ENCODE results near the gene PAK1IP1. TPM values are rescaled to one million over a fixed set of nuclear protein-coding genes. Genes with fewer than 3 reads are reported as not detected.
"Not testable (repeated sequence)": the region's sequence is repeated elsewhere in the genome, so short reads cannot be mapped to it uniquely, and the experiment has no call there.

The PAK1IP1 gene
- total RNA-seq, 1 donor from 2014 or later = 39.1 TPM

- Mint-ChIP-seq H3K4me1 (peaks cover 25% of the 10 kb centered on the region), H3K4me3 (peak overlapping the region; percentile 89), H3K27ac (peak overlapping the region; percentile 93), H3K9me3 (peaks cover 3% of the 10 kb centered on the region), H3K36me3 (ENCODE audit: low read depth) (peaks cover 11% of the 10 kb centered on the region), H3K27me3 (no peaks in the 10 kb centered on the region)
- peak; percentile 91 for DNase-seq
- intact Hi-C loops (cut with micrococcal nuclease) = loop anchor here (5.0 to 10.0 kb wide), 2 partner anchors 316 to 1292 kb away; partner anchors contain the start of gene HIVEP1
Measured at GRCh38 chr6:10720265-10720959, 25.6 kb downstream of the PAK1IP1 start.

- intact Hi-C loops (cut with micrococcal nuclease) = loop anchor here (5.0 to 10.0 kb wide), 2 partner anchors 316 to 1291 kb away; partner anchors contain the start of gene HIVEP1
- H3K9me3 Mint-ChIP-seq, H3K27me3 Mint-ChIP-seq: not testable (repeated sequence)
- Mint-ChIP-seq H3K4me3 (peak overlapping the region; percentile 89), H3K36me3 (ENCODE audit: low read depth) (peaks cover 14% of the 10 kb centered on the region), H3K27ac (peak overlapping the region; percentile 93), H3K4me1 (peaks cover 27% of the 10 kb centered on the region)
- peak; percentile 77 for DNase-seq
Measured at GRCh38 chr6:10720960-10721849, 26.4 kb downstream of the PAK1IP1 start.

GRCh38 chr6:10721850-10722569, 27.2 kb downstream of the PAK1IP1 start:
- peak; percentile 61 for DNase-seq
- peak overlapping the region; percentile 89 for H3K4me3 Mint-ChIP-seq
- peak overlapping the region; percentile 93 for H3K27ac Mint-ChIP-seq
- no peaks in the 10 kb centered on the region for H3K27me3 Mint-ChIP-seq
- peaks cover 27% of the 10 kb centered on the region for H3K4me1 Mint-ChIP-seq
- intact Hi-C loops (cut with micrococcal nuclease) = loop anchor here (1.0 to 10.0 kb wide), 3 partner anchors 116 to 1290 kb away; partner anchors contain the start of genes HIVEP1 and MAK
- peaks cover 14% of the 10 kb centered on the region for H3K36me3 Mint-ChIP-seq (ENCODE audit: low read depth)
- peaks cover 3% of the 10 kb centered on the region for H3K9me3 Mint-ChIP-seq

GRCh38 chr6:10722570-10722819, 27.7 kb downstream of the PAK1IP1 start:
- H3K27me3 Mint-ChIP-seq = no peaks in the 10 kb centered on the region
- H3K9me3 Mint-ChIP-seq = peaks cover 3% of the 10 kb centered on the region
- peaks cover 14% of the 10 kb centered on the region for H3K36me3 Mint-ChIP-seq (ENCODE audit: low read depth)
- intact Hi-C loops (cut with micrococcal nuclease) = loop anchor here (1.0 to 10.0 kb wide), 3 partner anchors 116 to 1290 kb away; partner anchors contain the start of genes HIVEP1 and MAK
- no peak for DNase-seq
- peaks cover 27% of the 10 kb centered on the region for H3K4me1 Mint-ChIP-seq
- peak overlapping the region; percentile 89 for H3K4me3 Mint-ChIP-seq
- peak overlapping the region; percentile 93 for H3K27ac Mint-ChIP-seq

- intact Hi-C loops (cut with micrococcal nuclease) = loop anchor here (1.0 to 10.0 kb wide), 6 partner anchors 24 to 1289 kb away; partner anchors contain the start of genes C6orf52, HIVEP1, MAK and PAK1IP1
Measured at GRCh38 chr6:10722820-10723566, 28.2 kb downstream of the PAK1IP1 start, which contains the start of gene TMEM14C. Gene TMEM14C (plus strand): TSS chr6:10723070. CDS start chr6:10724614, 1,544 bp downstream.

GRCh38 chr6:10723567-10723881, 28.8 kb downstream of the PAK1IP1 start:
- DNase-seq = no peak
- peaks cover under 1% of the 10 kb centered on the region for H3K9me3 Mint-ChIP-seq
- H3K4me1 Mint-ChIP-seq = peaks cover 27% of the 10 kb centered on the region
- intact Hi-C loops (cut with micrococcal nuclease) = loop anchor here (1.0 to 10.0 kb wide), 5 partner anchors 24 to 1289 kb away; partner anchors contain the start of genes C6orf52, HIVEP1, PAK1IP1 and SMIM13
- H3K27ac Mint-ChIP-seq = peak overlapping the region; percentile 93
- H3K27me3 Mint-ChIP-seq = no peaks in the 10 kb centered on the region
- H3K4me3 Mint-ChIP-seq = peak overlapping the region; percentile 89
- H3K36me3 Mint-ChIP-seq (ENCODE audit: low read depth) = peaks cover 18% of the 10 kb centered on the region

More at GRCh38 chr6:10722820-10723566, 28.2 kb downstream of the PAK1IP1 start, which contains the start of gene TMEM14C:
- Mint-ChIP-seq H3K4me1 (peaks cover 27% of the 10 kb centered on the region), H3K36me3 (ENCODE audit: low read depth) (peaks cover 15% of the 10 kb centered on the region), H3K4me3 (peak within 1 kb of the TSS; percentile 89), H3K27me3 (no peaks in the 10 kb centered on the region), H3K9me3 (peaks cover 3% of the 10 kb centered on the region), H3K27ac (peak within 1 kb of the TSS; percentile 93)
- DNase-seq = peak; percentile 97

- Mint-ChIP-seq H3K27ac (no peak overlapping the region), H3K4me3 (no peak overlapping the region), H3K4me1 (peaks cover 25% of the 10 kb centered on the region), H3K9me3 (no peaks in the 10 kb centered on the region), H3K36me3 (ENCODE audit: low read depth) (peaks cover 19% of the 10 kb centered on the region), H3K27me3 (no peaks in the 10 kb centered on the region)
- no peak for DNase-seq
- intact Hi-C loops (cut with micrococcal nuclease) = loop anchor here (10.0 kb wide), 1 partner anchor 320 kb away; no protein-coding TSS in a partner anchor
Measured at GRCh38 chr6:10725044-10725443, 30.3 kb downstream of the PAK1IP1 start.

DNA sequence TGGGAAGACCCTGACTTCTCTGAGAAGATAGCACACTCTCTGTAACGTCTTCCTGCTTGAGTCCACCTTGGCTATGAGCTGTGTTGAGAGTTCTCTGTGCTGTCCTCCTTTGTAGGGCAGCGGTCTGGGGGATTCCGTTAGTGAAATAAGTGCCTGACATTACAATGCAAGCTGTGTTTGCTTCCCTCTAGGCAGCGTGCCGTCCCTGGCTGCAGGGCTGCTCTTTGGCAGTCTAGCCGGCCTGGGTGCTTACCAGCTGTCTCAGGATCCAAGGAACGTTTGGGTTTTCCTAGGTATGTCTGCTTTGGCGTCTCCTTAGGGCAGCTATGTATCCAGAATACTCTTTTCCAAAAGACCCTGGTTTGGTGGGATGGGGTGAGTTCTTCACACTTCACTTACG, 30.9 kb downstream of the PAK1IP1 start:
- Mint-ChIP-seq H3K27me3 (no peaks in the 10 kb centered on the region), H3K36me3 (ENCODE audit: low read depth) (peaks cover 26% of the 10 kb centered on the region), H3K4me1 (peaks cover 25% of the 10 kb centered on the region), H3K4me3 (no peak overlapping the region), H3K9me3 (no peaks in the 10 kb centered on the region), H3K27ac (no peak overlapping the region)
- DNase-seq = no peak
- intact Hi-C loops (cut with micrococcal nuclease) = loop anchor here (10.0 kb wide), 1 partner anchor 321 kb away; no protein-coding TSS in a partner anchor

- intact Hi-C loops (cut with micrococcal nuclease) = no loop called here
- Mint-ChIP-seq H3K36me3 (ENCODE audit: low read depth) (peaks cover 34% of the 10 kb centered on the region), H3K9me3 (no peaks in the 10 kb centered on the region), H3K4me3 (no peak overlapping the region), H3K4me1 (peaks cover 2% of the 10 kb centered on the region), H3K27ac (no peak overlapping the region), H3K27me3 (no peaks in the 10 kb centered on the region)
- no peak for DNase-seq
Measured at GRCh38 chr6:10730254-10730653, 35.5 kb downstream of the PAK1IP1 start.

- no peaks in the 10 kb centered on the region for H3K9me3 Mint-ChIP-seq
- H3K27me3 Mint-ChIP-seq = no peaks in the 10 kb centered on the region
- peaks cover 24% of the 10 kb centered on the region for H3K36me3 Mint-ChIP-seq (ENCODE audit: low read depth)
- no peak overlapping the region for H3K27ac Mint-ChIP-seq
- DNase-seq = no peak
- no peak overlapping the region for H3K4me3 Mint-ChIP-seq
- H3K4me1 Mint-ChIP-seq = no peaks in the 10 kb centered on the region
- intact Hi-C loops (cut with micrococcal nuclease) = no loop called here
Measured at GRCh38 chr6:10733151-10733715, 38.5 kb downstream of the PAK1IP1 start.

DNA sequence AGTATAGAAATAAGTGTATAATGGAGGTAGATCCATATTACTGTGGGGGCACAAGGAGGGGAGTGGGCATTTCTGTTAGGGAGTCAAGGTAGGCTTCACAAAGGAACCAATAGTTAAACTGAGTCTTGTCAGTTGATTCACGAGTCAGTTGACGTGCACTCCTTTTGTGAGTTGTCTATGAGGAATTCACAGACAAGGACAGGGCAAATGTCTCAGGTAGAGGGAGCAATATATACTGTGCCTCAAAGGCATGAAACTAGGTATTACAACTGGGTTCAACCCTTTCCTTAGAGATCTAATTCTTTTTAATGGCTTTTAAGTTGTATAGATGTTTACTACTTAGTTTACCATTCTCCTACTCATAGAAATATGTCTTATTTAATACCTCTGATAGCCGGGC, 39.1 kb downstream of the PAK1IP1 start:
- Mint-ChIP-seq H3K27ac (no peak overlapping the region), H3K4me1 (no peaks in the 10 kb centered on the region), H3K27me3 (no peaks in the 10 kb centered on the region), H3K9me3 (no peaks in the 10 kb centered on the region), H3K4me3 (no peak overlapping the region), H3K36me3 (ENCODE audit: low read depth) (peaks cover 19% of the 10 kb centered on the region)
- intact Hi-C loops (cut with micrococcal nuclease) = no loop called here
- DNase-seq = no peak

DNA sequence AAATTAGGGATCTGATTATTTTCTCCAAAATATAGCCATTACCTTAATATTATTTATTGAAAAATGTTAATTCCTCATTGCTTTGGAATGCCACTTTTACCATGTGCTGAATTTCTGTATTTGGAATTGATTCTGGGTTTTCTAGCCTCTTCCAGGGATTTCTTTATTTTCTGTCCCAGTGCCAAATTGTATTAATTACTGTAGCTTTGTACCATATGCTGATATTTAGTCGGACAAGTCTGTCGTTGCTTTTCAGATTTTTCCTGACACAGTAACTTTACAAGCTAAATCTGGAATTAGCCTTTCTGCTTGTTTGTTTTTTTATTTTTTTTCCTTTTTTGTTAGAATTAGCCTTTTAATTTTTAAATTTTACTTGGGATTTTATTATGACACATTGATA, 42.0 kb downstream of the PAK1IP1 start:
- intact Hi-C loops (cut with micrococcal nuclease) = no loop called here
- H3K36me3 Mint-ChIP-seq (ENCODE audit: low read depth) = peaks cover 7% of the 10 kb centered on the region
- H3K27me3 Mint-ChIP-seq = no peaks in the 10 kb centered on the region
- no peak for DNase-seq
- H3K4me3 Mint-ChIP-seq = no peak overlapping the region
- no peaks in the 10 kb centered on the region for H3K9me3 Mint-ChIP-seq
- H3K27ac Mint-ChIP-seq = no peak overlapping the region
- no peaks in the 10 kb centered on the region for H3K4me1 Mint-ChIP-seq
